ENCODE results near the gene TOX2.

GRCh38 chr20:43992885-43993284 lies 78.2 kb downstream of the TOX2 start:
- TF ChIP-seq FOXK2 (IDR thresholded peaks at IDR 0.05): no peak
- no peak for TF ChIP-seq TARDBP (IDR thresholded peaks at IDR 0.05)
- no peak for TF ChIP-seq FOXM1 (IDR thresholded peaks at IDR 0.05; ENCODE audit: borderline replicate concordance)
- no peak for TF ChIP-seq SP1 (IDR thresholded peaks at IDR 0.05)
- no peak for TF ChIP-seq ELF4 (IDR thresholded peaks at IDR 0.05)
- no peak for TF ChIP-seq HDGF (IDR thresholded peaks at IDR 0.05; ENCODE audit: borderline replicate concordance)
- TF ChIP-seq ARNT (IDR thresholded peaks at IDR 0.05): no peak
- no peak for TF ChIP-seq BHLHE40 (IDR thresholded peaks at IDR 0.05; ENCODE audit: borderline replicate concordance)
- no peak for TF ChIP-seq L3MBTL2 (conservative IDR thresholded peaks at IDR 0.05)
- TF ChIP-seq, protein P1, sequence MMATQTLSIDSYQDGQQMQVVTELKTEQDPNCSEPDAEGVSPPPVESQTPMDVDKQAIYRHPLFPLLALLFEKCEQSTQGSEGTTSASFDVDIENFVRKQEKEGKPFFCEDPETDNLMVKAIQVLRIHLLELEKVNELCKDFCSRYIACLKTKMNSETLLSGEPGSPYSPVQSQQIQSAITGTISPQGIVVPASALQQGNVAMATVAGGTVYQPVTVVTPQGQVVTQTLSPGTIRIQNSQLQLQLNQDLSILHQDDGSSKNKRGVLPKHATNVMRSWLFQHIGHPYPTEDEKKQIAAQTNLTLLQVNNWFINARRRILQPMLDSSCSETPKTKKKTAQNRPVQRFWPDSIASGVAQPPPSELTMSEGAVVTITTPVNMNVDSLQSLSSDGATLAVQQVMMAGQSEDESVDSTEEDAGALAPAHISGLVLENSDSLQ (IDR thresholded peaks at IDR 0.05): no peak
- no peak for TF ChIP-seq SUZ12 (IDR thresholded peaks at IDR 0.05)
- TF ChIP-seq ZNF384 (IDR thresholded peaks at IDR 0.05): no peak
